GM19328 (cell line): ENCODE results near the gene FOXD3.

Source experiments
- ATAC-seq: cut with Tn5 transposase; IDR thresholded peaks from one replicate; pipeline ENCODE4 v1.9.1; 2021; ENCODE audit warnings: mild to moderate bottlenecking, moderate library complexity; ENCODE audit not compliant: unreplicated experiment

The FOXD3 gene

DNA sequence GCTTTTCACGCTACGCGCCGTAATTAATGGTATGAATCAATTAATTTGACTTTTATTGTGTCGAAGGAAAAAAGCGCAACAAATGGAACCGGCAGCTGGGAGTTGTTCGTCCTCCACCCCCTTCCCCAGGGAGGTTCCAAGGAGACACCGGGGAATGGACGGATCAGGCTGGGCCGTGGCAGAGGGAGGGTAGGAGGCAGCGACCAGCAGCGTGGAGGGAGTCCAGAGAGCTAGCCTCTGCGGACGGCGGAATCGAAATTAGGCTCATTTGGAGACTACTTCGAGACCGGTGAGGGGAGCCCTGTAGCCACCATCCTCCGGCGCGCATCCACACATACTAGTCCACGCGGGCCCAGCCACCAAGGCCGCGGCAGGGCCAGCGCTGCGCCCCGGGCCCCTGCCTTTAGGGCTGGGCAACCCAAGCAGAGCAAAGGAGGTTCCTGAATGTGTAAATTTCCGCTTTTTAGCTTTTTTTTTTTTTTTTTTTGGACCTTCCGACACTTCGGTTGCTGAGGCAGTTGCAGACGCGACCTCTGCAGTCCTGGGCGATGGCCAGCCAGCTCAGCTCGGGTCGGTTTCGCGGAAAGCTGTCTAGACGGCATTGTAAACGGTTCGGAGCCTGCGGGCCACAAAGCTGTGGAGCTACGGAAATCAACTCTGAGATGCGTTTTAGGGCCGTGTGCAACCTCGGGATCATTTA, 2.2 kb upstream of the FOXD3 start:
- ATAC-seq, result no peak

GRCh38 chr1:63321066-63321784, 1.1 kb upstream of the FOXD3 start:
- ATAC-seq, result no peak

GRCh38 chr1:63321785-63322113, 618 bp upstream of the FOXD3 start:
- ATAC-seq, result no peak

DNA sequence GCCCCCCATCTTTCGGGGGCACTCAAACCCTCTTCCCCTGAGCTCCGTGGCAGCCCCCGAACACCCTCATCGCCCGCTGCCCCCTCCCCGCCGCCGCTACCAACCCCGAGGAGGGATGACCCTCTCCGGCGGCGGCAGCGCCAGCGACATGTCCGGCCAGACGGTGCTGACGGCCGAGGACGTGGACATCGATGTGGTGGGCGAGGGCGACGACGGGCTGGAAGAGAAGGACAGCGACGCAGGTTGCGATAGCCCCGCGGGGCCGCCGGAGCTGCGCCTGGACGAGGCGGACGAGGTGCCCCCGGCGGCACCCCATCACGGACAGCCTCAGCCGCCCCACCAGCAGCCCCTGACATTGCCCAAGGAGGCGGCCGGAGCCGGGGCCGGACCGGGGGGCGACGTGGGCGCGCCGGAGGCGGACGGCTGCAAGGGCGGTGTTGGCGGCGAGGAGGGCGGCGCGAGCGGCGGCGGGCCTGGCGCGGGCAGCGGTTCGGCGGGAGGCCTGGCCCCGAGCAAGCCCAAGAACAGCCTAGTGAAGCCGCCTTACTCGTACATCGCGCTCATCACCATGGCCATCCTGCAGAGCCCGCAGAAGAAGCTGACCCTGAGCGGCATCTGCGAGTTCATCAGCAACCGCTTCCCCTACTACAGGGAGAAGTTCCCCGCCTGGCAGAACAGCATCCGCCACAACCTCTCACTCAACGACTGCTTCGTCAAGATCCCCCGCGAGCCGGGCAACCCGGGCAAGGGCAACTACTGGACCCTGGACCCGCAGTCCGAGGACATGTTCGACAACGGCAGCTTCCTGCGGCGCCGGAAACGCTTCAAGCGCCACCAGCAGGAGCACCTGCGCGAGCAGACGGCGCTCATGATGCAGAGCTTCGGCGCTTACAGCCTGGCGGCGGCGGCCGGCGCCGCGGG, 837 bp downstream of the FOXD3 start:
- no peak for ATAC-seq

- ATAC-seq, result no peak
Observed at GRCh38 chr1:63323865-63324778, 1.8 kb downstream of the FOXD3 start.

GRCh38 chr1:63324779-63325119, 2.4 kb downstream of the FOXD3 start:
- no peak for ATAC-seq

DNA sequence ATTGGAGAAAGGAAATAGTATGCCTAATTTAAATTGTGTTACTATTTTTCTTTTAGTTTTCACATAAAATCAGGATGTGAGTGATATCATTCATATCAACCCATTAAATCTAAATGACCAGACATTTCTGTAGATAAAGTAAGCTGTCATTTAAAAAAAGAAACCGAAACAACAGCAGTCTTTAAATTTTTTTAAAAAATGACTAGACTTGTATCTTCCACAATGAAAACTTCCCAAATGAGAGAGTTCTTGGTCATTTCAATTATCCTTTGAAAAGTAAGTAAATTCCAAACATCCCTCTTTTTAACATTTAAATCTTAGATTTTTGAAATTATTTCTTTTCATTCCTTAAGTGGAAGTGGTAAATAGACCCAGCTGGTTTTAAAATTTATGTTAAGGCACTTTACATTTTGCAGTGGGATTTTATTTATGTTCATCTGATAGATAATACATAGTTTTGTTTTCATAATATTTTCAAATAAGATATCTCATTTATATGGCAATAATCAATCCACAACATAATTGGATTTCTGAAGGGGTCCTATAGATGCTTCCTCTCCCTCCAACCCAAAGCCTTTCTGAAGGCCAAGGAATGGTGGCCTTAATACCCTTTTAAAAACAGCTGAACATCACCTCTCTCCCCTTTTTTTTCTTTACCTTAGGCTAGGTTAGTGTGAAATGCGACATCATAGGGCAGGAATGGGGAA, 3.1 kb downstream of the FOXD3 start:
- no peak for ATAC-seq

GRCh38 chr1:63326106-63326472, 3.7 kb downstream of the FOXD3 start:
- ATAC-seq, result no peak

DNA sequence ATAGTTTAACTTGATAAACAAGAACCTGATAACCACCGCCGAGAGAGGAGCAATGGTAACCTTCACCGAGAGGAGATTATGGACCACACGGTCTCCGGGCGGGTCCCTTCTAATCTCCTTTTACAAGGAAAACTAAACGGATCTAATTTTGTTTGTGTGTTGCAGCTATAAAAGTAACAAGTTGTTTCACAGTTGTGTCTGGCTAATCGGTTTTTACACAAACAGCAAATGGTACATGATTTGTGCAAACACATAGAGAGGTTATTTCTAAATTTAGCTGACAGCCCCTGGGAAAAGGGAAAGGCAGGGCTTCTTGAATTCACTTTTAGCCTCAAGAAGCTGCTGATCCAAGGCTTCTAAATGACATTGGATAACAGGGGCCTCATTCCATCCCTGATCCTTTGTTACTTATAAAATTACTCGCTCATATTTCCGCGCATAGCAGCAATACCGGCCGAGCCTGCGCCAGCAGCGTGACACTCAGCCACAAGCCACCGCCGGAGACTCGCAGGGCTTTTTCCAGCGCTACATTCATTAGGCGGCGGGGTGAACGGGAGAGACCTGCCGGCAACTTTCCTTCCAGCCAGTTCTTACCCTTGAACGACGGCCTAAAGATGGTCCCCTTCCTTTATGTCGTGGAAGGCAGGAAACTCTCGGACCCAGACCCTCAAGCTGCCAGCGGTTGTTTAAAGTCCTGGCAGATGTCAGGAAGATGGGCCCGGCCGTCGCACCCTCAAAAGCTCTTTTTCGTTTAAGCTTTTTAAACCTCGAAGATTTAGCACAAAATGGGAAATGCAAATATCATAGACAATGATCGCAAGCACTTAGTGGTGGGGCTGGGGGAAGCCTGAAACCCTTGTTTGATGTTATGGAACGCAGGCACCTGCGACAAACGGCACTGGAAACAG, 4.4 kb downstream of the FOXD3 start:
- no peak for ATAC-seq

GRCh38 chr1:63327417-63328054, 5.2 kb downstream of the FOXD3 start:
- no peak for ATAC-seq

- no peak for ATAC-seq
Observed at GRCh38 chr1:63328122-63328521, 5.8 kb downstream of the FOXD3 start.

DNA sequence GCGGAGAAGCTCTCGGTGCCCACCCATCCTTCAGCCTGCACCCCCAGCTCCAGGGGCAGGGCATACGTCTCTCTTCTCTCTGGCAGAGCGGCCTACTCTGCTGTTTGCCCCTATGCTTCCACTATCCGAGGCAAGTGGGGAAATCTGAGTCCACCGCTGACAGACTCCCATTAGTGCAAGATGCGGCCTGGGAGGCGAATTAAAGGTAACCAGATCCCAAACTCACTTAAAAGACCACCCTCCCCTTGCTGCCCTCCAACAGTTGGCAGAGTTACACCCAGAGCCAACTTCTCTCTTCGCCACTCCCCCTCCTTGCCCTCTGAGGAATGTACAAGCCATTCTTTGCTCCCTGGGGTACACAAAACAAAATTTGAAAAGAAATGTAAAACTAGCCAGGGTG, 6.4 kb downstream of the FOXD3 start:
- no peak for ATAC-seq

DNA sequence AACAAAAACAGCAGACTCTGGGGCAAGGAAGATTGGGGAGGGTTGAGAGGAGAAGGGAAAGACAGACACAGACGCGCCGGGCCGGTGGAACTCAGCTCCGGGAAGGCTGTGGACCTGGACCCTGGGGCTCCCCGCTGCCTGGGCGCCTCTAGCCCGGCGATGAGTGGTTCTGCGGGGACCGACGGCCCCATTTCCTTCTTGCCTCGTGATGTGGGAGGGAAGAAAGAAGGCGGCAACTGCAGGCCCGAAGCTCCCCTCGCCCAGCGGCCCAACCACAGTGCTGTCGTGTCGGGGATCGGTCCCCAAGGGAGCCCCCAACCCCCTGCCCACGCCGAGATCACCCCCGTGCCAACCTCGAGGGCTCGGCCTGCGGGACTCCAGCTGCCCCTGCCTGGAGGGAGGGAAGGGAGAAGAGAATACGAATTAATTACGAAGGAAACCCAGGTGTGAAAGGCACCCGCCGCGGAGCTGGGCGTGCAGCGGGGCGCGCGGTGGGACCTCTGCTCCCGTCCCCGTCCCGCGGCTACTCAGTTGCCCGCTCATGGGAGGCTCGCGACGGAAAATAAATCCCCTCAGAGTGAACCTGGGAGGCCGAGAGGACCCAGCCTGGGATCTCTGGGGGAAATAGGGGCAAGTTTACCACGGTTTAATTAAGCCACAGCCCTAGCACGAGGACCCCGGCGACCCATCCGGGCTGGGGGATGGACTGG, 7.4 kb downstream of the FOXD3 start:
- no peak for ATAC-seq

DNA sequence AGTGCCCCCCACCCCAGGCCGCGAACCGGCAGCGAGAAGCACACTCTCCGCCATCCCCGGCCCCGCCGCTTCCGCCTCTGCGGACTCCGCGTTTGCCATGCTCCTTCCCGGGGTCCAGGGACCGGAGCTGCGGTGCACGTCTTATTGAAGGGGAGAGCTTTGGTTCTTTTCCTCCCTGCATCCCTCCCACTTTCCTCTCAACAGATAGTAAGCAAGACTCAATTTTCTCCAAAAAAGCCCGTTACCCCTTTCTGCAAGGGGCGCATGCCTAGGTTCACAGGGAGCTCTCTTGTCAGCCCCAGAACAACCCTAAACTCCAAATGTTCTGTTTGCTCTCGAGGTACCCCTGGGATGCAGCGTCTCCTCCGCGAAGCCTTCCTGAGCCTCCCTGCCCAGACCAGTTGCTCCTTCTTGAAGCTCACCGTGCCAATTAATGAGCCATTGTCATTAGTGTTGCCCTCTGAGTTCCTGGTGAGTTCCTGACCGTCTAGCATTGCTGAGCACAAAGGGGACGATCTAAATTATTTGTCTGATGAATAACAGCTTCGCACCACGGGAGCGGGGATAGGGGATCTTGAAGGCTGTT, 8.1 kb downstream of the FOXD3 start:
- ATAC-seq, result no peak

- ATAC-seq, result no peak
Observed at GRCh38 chr1:63342402-63342801, 20.0 kb downstream of the FOXD3 start.

DNA sequence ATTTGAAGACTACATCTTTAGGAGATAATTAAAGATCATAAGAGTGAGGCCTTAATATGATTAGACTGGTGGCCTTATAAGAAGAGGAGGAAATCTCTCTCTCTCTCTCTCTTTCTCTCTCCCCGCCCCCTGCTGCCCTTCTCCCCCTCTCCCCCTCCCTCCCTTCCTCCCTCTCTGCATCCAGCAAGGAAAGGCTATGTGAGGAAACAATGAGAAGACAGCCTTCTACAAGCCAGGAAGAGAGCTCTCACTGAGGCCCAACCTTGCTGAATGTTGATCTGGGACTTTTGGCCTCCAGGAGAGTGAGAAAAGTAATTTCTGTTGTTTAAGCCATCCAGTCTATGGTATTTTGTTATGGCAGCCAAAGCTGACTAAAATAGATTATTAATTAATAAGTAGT, 21.6 kb downstream of the FOXD3 start:
- ATAC-seq, result no peak

DNA sequence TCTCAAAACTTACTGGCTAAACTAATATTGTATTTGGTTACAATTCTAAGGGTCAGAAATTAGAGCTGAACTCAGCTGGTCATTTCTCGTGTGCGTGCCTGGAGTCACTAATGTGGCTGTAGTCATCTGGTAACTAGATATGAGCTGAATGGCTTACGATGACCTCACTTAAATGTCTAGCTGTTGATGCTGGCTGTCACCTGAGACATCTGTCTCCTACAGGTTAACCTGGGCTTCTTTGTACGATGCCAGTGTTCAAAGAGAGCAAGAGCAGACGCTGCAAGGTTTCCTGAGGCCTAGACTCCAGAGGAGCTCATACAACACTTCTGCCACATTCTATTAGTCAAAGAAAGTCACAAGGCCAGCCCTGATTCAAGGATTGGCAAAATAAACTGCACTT, 28.0 kb downstream of the FOXD3 start:
- ATAC-seq, result no peak

- ATAC-seq, result no peak
Observed at GRCh38 chr1:63352736-63353135, 30.4 kb downstream of the FOXD3 start.
